Stimulated activated naive CD8-positive, alpha-beta T cell treated with anti-CD3 and anti-CD28 coated beads, Interleukin-15, Interleukin-2, amounts not matched to agents 100 ng/mL and 50 ng/mL, for 24 hours (primary cell): ENCODE data around the gene TAF1C.

Experiments
- H3K27ac Mint-ChIP-seq: one replicate; pipeline ENCODE4 v1.8.0; 2021; ENCODE audit warnings: mild to moderate bottlenecking, mixed read lengths
- H3K27me3 Mint-ChIP-seq: one replicate; pipeline ENCODE4 v1.8.0; 2021; ENCODE audit warnings: mixed read lengths
- H3K36me3 Mint-ChIP-seq: one replicate; pipeline ENCODE4 v1.8.0; 2021; ENCODE audit warnings: low read depth, mixed read lengths
- H3K4me1 Mint-ChIP-seq: one replicate; pipeline ENCODE4 v1.8.0; 2021; ENCODE audit warnings: low read depth, mixed read lengths
- H3K4me3 Mint-ChIP-seq: one replicate; pipeline ENCODE4 v1.8.0; 2021; ENCODE audit warnings: mild to moderate bottlenecking, mixed read lengths
- H3K9me3 Mint-ChIP-seq: one replicate; pipeline ENCODE4 v1.8.0; 2021; ENCODE audit warnings: mixed read lengths

Gene TAF1C

GRCh38 chr16:84197466-84198128, 10.7 kb upstream of the TAF1C start:
- H3K27ac Mint-ChIP-seq: no peak overlapping the region
- H3K9me3 Mint-ChIP-seq: no peaks in the 10 kb centered on the region
- no peaks in the 10 kb centered on the region for H3K36me3 Mint-ChIP-seq
- no peaks in the 10 kb centered on the region for H3K27me3 Mint-ChIP-seq
- H3K4me1 Mint-ChIP-seq: peaks cover 18% of the 10 kb centered on the region
- H3K4me3 Mint-ChIP-seq: no peak overlapping the region

DNA sequence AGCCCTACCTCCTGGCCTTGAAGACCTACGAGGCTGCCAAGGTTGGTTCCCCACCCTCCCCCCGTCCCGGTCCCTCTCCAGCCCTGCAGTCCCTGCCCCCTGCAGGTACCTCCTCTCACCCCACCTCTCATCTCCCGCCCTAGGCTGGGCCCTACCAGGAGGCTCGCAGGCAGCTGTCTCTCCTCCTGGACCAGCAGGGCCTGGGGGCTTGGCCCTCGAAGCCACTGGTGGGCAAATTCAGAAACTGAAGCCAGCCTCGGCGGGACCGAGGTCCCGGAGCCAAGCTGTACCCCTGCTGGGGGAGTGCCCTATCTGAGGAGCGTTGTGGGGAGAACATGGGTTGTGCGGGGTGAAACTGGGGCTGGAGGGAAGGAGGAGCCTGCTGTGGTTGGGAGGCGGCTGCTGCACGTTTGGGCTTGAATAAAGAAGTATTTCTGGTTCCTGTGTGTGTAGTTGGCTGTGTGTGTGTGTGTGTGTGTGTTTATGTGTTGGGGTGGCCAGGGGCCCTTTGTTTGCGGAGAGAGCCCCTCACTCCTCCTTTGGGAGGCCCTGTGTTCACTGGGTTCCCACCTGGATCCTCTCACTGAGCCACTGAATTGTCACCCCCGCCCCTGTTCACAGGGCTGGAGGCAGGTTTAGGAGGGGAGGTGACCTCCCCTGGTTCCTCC, 10.0 kb upstream of the TAF1C start:
- H3K9me3 Mint-ChIP-seq: no peaks in the 10 kb centered on the region
- H3K36me3 Mint-ChIP-seq: no peaks in the 10 kb centered on the region
- H3K4me1 Mint-ChIP-seq: peaks cover 18% of the 10 kb centered on the region
- no peak overlapping the region for H3K27ac Mint-ChIP-seq
- H3K27me3 Mint-ChIP-seq: no peaks in the 10 kb centered on the region
- H3K4me3 Mint-ChIP-seq: no peak overlapping the region

GRCh38 chr16:84196101-84196500, 9.2 kb upstream of the TAF1C start:
- no peaks in the 10 kb centered on the region for H3K36me3 Mint-ChIP-seq
- H3K27ac Mint-ChIP-seq: no peak overlapping the region
- no peaks in the 10 kb centered on the region for H3K9me3 Mint-ChIP-seq
- H3K27me3 Mint-ChIP-seq: no peaks in the 10 kb centered on the region
- peaks cover 18% of the 10 kb centered on the region for H3K4me1 Mint-ChIP-seq
- H3K4me3 Mint-ChIP-seq: no peak overlapping the region

DNA sequence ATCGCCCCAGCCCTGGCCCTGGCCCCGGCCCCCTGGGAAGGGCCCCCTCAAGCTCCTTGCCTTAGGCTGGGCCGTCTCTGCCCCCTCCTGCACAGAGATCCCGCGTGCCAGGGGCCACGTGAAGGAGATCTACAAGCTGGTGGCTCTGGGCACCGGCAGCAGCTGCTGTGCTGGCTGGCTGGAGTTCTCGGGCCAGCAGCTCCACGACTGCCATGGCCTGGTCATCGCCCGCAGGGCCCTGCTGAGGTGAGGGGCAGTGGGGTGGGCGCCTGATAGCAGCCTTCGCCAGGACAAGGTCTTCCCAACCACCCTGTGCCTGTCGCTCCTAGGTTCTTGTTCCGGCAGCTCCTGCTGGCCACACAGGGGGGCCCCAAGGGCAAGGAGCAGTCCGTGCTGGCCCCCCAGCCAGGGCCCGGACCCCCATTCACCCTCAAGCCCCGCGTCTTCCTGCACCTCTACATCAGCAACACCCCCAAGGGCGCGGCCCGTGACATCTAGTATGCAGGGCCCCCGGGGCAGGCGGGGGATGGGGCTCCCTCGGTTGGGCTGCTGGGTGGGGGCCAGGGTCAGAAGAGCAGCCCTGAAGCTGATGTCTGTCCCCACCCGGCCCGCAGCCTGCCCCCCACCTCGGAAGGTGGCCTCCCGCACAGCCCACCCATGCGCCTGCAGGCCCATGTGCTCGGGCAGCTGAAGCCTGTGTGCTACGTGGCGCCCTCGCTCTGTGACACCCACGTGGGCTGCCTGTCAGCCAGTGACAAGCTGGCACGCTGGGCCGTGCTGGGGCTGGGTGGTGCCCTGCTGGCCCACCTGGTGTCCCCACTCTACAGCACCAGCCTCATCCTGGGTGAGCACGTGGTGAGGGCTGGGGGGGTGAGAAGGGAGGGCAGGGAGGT, 8.6 kb upstream of the TAF1C start:
- Mint-ChIP-seq H3K4me3 (no peak overlapping the region), H3K27ac (no peak overlapping the region)

DNA sequence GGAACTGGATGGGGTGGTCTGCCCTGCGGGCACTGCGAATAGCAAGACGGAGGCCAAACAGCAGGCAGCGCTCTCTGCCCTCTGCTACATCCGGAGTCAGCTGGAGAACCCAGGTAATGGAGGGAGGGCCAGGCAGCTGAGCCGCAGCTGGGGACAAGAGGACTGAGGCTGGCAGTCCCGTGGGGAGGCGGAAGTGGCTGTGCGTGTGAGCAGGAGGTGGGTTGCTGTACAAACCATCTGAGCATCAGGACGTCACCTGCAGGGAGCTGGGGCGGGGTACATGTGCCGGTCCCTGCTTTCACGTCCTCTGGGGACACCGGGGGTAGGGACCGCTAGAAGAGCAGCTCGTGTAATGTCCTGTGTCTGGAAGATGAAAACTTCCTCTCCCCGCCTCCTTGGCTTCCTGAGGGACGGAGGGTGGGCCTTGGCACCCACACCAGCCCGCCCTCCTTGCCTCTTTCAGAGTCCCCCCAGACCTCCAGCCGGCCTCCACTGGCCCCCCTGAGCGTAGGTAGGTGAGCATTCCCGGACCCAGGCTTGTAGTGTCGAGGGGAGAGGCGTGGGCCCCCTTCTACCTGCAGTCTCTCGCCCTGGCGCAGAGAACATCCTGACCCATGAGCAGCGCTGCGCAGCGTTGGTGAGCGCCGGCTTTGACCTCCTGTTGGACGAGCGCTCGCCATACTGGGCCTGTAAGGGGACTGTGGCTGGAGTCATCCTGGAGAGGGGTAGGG, 7.8 kb upstream of the TAF1C start:
- no peaks in the 10 kb centered on the region for H3K9me3 Mint-ChIP-seq
- H3K4me3 Mint-ChIP-seq: peak overlapping the region; percentile 70
- no peaks in the 10 kb centered on the region for H3K36me3 Mint-ChIP-seq
- peak overlapping the region; percentile 76 for H3K27ac Mint-ChIP-seq
- H3K27me3 Mint-ChIP-seq: no peaks in the 10 kb centered on the region
- H3K4me1 Mint-ChIP-seq: peaks cover 18% of the 10 kb centered on the region

More for the DNA sequence above, 8.6 kb upstream of the TAF1C start:
- H3K9me3 Mint-ChIP-seq: no peaks in the 10 kb centered on the region
- H3K36me3 Mint-ChIP-seq: no peaks in the 10 kb centered on the region
- H3K4me1 Mint-ChIP-seq: peaks cover 18% of the 10 kb centered on the region
- no peaks in the 10 kb centered on the region for H3K27me3 Mint-ChIP-seq

- Mint-ChIP-seq H3K27ac (peak overlapping the region; percentile 76), H3K9me3 (no peaks in the 10 kb centered on the region), H3K4me3 (peak overlapping the region; percentile 70), H3K36me3 (no peaks in the 10 kb centered on the region), H3K27me3 (no peaks in the 10 kb centered on the region), H3K4me1 (peaks cover 18% of the 10 kb centered on the region)
These were observed 7.2 kb upstream of the TAF1C start for GRCh38 chr16:84194018-84194417.

GRCh38 chr16:84193480-84193879, 6.6 kb upstream of the TAF1C start:
- Mint-ChIP-seq H3K27me3 (no peaks in the 10 kb centered on the region), H3K4me3 (peak overlapping the region; percentile 70), H3K4me1 (peaks cover 18% of the 10 kb centered on the region), H3K36me3 (no peaks in the 10 kb centered on the region), H3K9me3 (no peaks in the 10 kb centered on the region), H3K27ac (peak overlapping the region; percentile 76)

GRCh38 chr16:84191466-84191865, 4.6 kb upstream of the TAF1C start:
- H3K36me3 Mint-ChIP-seq: no peaks in the 10 kb centered on the region
- H3K4me3 Mint-ChIP-seq: no peak overlapping the region
- no peaks in the 10 kb centered on the region for H3K9me3 Mint-ChIP-seq
- no peaks in the 10 kb centered on the region for H3K27me3 Mint-ChIP-seq
- no peak overlapping the region for H3K27ac Mint-ChIP-seq
- peaks cover 18% of the 10 kb centered on the region for H3K4me1 Mint-ChIP-seq

DNA sequence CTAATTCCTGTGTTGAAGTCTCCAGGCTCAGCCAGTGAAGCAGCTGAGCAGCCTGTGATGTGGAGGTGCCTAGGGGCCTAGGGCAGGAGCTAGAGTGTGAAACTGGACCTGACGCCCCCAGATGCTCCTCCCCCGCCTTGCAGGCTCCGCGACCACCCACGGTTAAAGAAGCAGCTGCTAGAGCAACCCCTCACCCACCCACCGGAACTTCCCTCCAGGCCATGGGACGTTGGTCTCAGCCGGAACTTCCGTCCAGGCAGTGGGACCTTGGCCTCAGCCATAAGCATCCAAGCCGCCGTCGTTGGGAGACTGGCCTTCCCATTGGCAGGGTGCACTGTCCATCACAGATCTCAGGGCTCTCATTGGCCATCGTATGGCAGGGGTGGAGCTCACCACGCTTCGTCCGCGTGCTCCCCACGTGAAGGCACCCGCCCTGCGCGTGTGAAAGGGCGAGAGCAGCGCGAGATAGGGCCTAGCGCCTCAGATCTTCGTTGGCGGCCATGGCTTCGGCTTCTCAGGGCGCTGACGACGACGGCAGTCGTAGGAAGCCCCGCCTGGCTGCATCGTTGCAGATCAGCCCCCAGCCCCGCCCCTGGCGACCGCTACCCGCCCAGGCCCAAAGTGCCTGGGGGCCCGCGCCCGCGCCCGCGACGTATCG, 4.0 kb upstream of the TAF1C start, which contains the start of gene ADAD2:
Gene ADAD2, plus strand, starts transcription at position 427 of the 658 bp plus-strand sequence. Its CDS starts 74 bp downstream, at position 501.
- H3K4me1 Mint-ChIP-seq: peaks cover 22% of the 10 kb centered on the region

GRCh38 chr16:84184775-84185174, 2.1 kb downstream of the TAF1C start:
- peaks cover 27% of the 10 kb centered on the region for H3K36me3 Mint-ChIP-seq
- H3K27me3 Mint-ChIP-seq: no peaks in the 10 kb centered on the region
- H3K4me1 Mint-ChIP-seq: peaks cover 19% of the 10 kb centered on the region
- no peaks in the 10 kb centered on the region for H3K9me3 Mint-ChIP-seq
- H3K4me3 Mint-ChIP-seq: peak overlapping the region; percentile 94
- H3K27ac Mint-ChIP-seq: peak overlapping the region; percentile 60

More for the DNA sequence above, 4.0 kb upstream of the TAF1C start, which contains the start of gene ADAD2:
- Mint-ChIP-seq H3K4me3 (no peak within 1 kb of the TSS), H3K9me3 (no peaks in the 10 kb centered on the region), H3K36me3 (no peaks in the 10 kb centered on the region), H3K27me3 (no peaks in the 10 kb centered on the region), H3K27ac (no peak within 1 kb of the TSS)

DNA sequence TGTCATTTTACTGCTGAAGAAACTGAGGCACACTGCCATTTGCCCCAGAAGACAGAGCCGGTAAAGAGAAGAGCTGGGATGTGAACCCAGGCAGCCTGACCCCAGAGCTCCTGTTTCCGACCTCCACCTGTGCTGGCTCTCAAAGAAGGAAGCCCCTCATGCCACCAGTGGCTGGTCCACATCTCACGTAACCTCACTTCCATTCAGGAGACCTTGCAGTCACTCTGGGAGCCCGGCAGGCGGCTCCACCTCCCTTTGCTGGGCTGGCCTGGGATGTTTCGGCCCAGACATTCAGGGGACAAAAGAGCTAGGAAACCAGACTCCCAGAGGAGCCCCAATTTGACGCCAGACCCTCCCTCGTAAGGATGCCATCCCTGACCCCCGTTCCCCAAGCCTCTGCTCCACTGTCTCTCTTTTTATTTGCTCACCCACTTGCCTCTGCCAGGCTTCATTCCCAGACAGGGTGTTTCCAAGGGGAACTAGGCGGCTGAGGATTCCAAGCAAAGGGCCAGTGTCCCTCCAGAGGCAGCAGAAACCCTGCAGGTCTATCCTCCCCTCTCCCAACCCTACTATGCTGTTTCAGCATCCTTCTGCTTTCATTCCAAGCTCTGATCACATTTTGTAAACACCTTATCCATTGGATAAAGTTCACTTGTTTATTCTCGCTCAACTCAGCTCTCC, 2.8 kb downstream of the TAF1C start:
- H3K9me3 Mint-ChIP-seq: no peaks in the 10 kb centered on the region
- H3K27ac Mint-ChIP-seq: peak overlapping the region; percentile 21
- H3K27me3 Mint-ChIP-seq: no peaks in the 10 kb centered on the region
- H3K4me1 Mint-ChIP-seq: peaks cover 19% of the 10 kb centered on the region
- H3K36me3 Mint-ChIP-seq: peaks cover 27% of the 10 kb centered on the region
- H3K4me3 Mint-ChIP-seq: peak overlapping the region; percentile 14

DNA sequence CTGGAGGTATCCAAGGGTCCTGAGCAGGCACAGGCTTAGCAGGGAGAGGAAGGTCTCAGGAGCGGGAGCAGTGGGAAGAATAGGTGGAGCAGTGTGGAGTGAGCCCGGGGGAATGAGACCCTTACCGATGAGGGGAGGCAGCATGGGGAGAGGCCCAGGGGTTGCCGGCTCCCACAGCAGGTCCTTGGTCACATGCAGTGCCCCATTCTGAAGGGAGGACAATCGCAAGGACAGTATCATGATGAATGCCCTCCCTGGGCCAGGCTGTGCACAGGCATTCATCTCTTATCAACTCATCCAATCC, 3.3 kb downstream of the TAF1C start:
- H3K4me3 Mint-ChIP-seq: no peak overlapping the region

GRCh38 chr16:84182680-84183571, 3.9 kb downstream of the TAF1C start:
- H3K36me3 Mint-ChIP-seq: peaks cover 31% of the 10 kb centered on the region
- no peak overlapping the region for H3K27ac Mint-ChIP-seq
- H3K9me3 Mint-ChIP-seq: no peaks in the 10 kb centered on the region
- H3K27me3 Mint-ChIP-seq: no peaks in the 10 kb centered on the region
- peaks cover 24% of the 10 kb centered on the region for H3K4me1 Mint-ChIP-seq
- H3K4me3 Mint-ChIP-seq: no peak overlapping the region

More for the DNA sequence above, 3.3 kb downstream of the TAF1C start:
- Mint-ChIP-seq H3K36me3 (peaks cover 27% of the 10 kb centered on the region), H3K4me1 (peaks cover 19% of the 10 kb centered on the region), H3K9me3 (no peaks in the 10 kb centered on the region), H3K27me3 (no peaks in the 10 kb centered on the region), H3K27ac (no peak overlapping the region)
